NCI-H2081 treated with DMSO at 0.1 percent for 48 hours (cell line): ENCODE measurements around the gene AGAP1.

Source experiments
- DNase-seq: peaks from one replicate; lab custom pipeline; 2025; lab: John Stamatoyannopoulos, UW

Gene AGAP1

DNA sequence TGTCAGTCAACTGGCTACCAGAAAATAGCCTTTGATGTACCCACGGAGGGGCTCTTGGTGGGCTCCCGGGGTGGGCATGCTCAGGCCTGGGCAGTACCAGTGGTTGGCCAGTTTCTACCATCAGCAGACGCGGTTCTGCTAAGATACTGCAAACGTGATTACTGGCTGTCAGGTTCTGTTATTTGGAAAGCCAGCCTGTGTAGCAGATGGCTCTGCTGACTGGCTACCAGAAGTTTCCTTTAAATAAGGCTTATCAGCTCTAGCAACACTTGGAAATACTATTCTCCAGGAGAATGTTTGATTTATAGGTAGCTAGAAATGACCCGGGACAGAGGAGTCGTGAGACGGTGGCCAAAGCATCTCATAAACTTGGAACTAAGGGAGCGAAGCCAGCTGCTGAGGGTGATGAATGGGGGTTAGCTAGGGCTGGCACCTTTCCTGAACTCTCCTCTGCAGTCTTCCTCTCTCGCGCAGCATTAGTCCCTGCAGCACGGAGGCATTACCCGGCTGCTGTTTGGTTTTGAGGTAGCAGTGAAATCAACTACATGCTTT is 171.9 kb downstream of the AGAP1 start:
- no peak for DNase-seq

DNA sequence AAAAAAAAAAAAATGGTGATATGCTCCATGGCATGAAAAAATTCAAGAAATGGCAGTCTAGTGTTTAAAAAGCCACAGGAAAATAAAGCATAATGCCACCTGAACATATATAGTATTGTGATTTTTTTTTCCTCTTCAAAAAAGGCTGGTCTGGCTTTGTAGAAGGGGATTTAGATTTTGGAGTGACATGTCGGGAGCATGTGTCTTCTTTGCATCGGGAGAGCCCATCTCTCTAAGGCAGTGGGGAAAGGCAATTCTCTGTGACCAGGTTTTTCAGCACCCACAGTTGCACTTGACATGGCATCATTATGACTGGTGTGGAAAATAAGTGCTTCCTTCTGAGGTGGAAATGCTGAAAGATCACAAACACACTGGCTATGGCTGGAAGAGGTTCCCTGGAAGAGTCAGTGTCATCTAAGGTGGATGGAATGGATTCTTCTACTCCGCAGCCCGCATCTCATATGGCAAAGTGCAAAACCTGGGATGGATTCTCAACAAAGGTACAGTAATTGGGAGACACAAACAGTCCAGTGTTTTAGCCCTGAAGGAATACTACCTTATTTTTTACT is 172.5 kb downstream of the AGAP1 start:
- peak; percentile 44 for DNase-seq

DNA sequence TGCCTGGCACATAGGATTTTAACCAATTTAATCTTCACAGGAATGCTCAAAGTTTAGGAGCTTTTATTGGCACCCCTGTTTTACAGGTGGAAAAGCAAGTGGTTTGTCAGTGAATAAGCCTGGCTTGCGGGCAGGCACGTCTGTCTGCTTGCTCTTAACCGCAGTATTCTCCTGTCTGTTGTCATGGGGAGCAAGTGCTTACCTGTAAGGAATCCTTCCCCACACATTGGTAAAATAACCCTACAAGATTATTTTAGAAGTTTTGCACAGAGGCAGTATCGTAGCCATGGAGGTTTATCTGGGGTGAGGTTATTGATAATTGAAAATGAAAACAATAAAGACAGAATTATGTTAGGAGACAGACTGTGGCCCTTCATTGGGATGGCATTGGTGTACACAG is 174.9 kb downstream of the AGAP1 start:
- DNase-seq: no peak

DNA sequence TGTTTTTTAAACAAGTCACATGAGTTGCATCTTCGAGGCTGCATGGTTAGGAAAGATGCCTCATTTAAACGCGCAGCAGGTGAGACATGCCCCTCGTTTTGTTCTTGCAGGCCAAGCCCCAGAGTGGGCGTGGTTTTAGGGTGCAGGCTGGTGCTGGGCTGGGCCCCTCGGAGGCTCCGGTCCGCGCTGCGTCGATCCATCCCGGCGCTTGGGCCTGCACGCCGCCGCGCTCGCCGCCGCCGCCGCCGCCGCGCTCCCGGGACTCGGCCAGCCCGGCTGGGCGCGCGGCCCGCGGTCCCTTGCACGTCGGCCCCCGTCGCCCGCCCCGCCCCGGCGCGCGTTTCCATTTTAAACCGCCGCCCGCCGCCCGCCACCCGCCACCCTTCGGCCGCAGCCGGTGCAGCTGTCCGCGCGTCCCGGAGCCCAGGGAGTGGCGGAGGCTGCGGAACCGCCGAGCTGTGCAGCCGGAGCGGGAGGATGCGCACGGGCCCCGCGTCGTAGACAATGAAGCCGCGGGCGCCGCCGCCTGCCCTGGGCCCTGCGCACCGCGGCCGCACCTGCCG is 175.5 kb downstream of the AGAP1 start:
- no peak for DNase-seq

DNA sequence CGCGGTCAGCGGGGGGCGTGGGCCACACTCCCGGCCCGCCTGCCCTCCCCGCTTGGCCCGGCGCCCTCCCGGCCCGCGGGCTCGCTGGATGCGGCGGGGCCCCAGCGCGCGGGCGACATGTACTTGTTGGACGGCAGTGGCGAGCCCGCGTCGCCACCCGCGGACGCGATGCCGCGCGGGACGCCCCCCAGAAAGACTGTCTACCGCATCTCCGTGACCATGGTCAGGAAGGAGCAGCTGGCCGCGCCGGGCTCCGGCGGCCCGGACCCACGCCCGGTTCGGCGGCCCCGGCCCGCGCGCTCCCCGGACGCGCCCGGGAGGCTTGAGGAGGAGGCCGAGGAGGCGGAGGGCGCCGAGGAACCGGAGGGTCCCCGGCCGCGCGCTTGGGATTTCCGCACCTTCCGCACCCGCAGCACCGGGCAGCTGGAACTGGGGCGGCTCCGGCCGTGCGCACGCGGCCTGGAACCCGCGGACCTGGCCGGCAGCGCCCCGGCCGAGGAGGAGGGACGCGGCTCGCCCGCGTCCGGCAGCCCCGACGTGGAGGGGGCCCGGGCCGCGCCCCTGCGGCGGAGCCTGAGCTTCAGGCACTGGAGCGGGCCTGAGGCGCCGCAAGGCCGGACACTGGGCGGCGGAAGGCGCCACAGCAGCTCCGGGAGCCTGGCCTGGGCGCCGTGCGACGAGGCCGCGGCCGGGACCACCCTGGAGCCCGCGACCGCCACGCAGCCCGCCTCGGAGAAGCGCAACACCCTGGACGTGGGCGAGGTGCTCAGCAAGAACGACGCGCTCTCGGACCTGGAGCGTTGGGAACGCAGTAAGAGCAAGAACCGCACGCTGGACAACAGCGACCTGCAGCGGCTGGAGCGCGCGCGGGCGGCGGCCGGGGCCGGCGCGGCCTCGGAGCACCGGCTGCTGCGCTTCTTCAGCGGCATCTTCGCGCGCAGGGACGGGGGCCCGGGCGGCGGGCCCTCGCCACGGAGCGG is 176.4 kb downstream of the AGAP1 start:
- no peak for DNase-seq

DNA sequence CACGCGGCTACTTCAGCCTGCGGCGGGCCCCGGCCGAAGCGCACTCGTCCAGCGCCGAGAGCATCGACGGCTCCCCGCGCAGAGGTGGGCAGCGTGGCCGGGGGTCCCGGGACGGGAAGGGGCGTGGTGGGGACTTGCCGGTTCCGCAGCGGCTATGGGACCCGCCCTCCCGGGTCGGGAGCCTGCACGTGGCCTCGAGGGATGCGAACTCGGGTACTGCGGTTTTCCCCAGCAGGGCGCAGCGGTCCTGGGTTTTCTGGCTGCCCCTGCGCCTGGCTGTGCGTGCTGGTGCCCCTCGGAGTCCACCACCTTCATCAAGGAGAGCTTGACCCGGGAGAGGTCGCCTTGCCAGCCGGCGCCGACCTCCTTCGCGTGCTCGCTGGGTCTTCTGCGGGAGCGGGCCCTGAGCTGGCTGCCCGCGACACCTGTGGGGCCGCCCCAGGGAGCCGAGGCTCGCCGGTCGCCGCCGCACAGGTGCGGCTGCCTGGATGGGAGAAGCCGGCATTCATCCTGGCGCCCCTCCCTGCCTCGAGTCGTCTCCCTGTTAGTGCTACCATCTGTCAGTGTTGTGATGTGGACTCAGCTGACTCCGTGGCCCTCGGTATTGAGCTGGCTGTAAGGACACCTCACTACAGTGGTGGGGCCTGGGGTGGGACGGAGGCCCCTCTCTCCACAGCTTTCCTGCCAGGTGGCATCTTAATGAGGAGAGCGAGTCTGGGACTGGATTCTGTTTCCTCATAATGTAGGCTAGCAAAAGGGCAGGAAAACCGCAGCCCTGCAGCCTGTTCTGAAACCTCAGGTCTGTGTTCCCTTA is 177.3 kb downstream of the AGAP1 start:
- no peak for DNase-seq

DNA sequence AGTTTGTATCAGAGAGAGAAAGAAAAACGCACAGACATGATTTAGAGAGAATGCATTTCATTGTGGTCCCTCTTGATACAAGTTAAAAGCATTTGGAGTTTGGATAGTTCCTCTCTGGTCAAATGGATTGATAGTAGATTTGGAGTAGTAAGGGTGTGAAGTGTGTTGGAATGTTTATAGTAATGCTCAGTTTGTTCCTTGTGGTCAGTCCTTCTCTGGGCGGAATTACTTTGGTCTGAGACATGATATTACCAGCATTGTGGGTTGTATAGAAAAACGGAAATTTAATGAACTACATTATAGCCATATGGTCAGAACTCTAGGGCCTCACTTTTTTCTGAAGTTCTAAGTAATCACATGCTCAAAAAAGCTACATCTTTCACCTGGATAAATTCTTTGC is 178.9 kb downstream of the AGAP1 start:
- no peak for DNase-seq

DNA sequence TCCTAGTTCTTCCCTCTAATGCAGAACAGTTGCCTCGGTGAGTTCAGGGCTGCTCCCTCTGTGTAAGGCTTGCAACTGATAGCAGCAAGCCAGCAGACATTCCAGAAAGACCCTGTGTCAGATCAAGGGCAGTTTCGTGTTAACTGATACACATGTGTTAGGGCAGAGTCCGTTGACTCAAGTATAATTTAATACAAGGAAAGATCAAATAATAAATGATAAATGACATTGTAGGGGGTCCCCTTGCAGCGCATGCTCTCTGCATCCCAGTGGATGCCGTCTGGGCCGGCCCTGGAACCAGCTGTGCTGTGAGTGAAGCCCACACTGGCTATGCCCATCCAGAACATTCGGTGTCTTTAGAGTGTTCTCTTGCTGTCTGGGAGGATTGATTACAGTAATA is 180.3 kb downstream of the AGAP1 start:
- no peak for DNase-seq

DNA sequence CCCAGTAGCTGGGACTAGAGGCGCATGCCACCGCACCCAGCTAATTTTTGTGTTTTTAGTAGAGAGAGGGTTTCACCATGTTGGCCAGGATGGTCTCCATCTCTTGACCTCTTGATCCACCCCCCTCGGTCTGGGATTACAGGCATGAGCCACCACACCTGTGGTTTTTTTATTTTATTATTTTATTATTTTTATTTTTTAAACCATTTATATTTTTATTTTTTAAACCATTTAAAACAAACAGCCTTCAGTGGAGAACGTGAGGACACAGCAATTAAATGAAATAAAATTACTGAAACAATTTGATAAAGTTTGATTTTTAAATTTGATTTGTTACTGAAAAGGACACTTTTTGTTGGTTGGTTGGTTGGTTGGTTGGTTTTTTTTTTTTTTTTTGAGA is 181.0 kb downstream of the AGAP1 start:
- no peak for DNase-seq

DNA sequence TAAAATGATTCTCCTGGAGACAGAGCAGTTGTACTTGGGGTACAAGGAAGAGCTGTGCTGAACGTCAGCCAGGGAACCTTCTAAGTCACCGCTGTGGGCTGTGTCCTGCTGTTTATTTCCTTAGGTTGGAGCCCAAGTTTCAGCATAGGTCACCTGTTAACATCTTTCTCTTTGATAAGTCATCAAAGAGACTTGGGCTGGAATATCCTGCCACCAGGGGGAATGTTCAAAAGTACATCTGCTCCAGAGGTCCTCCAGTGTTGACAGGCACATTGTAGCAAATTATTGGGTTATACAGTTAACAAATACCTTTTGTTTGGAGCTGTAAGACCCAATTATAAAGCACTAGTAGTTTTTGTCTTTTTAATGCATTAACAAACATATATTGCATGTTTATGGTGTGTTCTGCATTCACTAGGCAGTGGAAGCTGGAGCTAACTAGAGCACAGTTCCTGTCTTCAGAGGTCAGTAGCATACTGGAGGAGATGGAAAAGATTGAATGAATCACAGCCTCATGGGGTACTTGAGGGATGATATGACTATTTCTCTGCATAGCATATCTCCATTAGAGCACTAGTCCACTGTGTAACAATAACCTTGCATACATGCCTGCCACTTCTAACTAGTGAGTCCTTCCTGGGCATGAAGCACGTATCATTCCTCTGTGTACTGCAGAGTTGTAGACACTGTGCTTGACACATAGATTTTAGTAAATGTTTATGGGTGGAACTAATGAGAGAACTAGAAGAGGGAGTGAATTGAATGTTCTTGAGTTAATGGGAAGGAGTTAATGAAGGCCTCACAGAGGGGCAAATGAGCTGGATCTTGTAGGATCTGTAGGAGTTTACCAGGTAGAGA is 182.1 kb downstream of the AGAP1 start:
- DNase-seq: peak; percentile 18

DNA sequence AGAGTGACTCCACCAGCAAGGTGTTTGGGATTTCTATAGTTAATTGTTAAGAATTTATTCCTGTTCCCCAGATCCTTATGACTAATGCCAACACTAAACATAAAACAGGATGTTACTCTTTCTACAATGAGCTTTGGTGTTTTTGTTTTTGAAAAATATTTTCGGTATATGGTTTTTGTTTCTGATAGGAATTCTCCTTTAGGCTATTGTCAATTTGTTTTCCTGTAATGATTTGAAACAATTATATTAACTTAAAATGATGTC is 182.6 kb downstream of the AGAP1 start:
- DNase-seq: no peak

DNA sequence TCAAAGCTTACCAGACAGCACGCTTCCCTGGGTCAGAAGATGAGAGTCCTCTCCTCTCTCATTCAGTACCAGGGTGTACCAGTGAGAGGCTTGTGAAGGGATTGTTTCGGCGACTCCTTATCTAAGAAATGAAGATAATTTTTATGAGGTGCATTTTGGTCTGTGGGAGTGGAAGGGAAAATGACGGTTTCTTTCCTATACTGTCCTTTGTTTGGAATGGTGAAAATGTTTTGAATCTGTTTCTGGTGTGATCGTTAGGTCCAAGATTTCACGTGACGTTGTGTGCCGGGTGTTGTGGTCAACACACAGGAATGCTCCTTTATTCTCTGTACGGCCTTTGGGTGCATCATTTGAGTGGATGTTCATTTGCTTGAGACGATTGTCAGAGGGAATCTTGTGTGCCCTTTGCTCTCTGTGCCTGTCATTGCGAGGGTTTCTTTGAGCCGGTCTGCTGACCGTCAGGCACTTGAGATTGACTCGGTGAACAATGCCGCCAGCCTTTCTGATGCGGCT is 183.5 kb downstream of the AGAP1 start:
- no peak for DNase-seq

DNA sequence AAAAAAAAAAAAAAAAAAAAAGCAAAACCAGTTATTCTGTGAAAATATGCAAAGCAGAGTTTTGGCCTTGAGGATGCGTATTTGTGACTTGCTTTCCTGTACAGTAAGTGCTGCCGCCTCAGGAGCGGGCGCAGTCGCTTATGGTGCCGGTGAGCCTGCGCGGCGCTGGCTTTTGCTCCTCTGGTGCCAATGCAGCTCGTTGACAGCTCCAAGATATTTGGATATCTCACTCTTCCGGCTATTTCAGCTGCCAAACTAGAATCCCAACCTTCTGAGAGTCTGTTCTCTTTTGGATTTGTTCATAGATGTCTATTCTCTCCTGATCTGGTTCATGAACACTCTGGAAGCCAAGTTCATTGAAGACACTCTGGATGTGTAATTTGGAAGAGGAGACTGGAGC is 184.1 kb downstream of the AGAP1 start:
- DNase-seq: no peak

DNA sequence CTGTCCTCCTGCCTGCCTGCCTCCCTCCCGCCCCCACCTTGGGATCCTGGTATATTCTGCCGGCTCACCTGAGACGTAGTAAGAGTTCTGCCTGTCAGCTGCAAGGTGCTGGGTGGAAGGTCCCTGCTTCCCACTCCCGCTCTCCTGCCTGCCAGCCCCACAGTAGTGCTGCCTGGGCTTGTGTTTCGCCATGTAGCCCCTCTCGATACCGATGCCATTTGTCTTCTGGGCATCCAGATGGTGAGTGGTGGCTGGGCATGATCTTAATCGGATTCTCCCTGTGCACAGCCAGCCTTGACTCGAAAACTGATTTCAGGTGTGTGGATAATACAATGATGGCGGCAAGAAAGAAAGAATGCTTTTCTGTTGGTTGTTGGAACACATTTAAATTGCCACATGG is 184.9 kb downstream of the AGAP1 start:
- DNase-seq: no peak

DNA sequence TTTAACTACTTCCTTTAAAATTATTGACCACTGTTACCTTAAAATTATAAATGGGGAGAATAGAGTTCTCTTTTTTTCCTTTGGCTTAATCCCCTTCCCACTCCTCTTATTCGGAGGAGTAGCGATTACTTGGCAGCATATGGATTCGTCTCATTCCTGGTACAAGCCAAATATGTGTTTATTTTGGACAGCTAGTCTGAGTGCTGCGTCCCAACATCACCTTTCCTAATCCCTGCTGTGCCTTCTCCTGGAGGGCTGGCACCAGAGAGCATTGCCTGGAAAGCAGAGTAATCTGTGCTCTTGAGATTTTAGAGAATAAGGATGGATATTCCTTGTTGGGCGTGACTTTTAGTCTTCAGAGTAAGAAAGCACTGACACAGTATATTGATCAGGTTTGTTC is 185.6 kb downstream of the AGAP1 start:
- DNase-seq: no peak

DNA sequence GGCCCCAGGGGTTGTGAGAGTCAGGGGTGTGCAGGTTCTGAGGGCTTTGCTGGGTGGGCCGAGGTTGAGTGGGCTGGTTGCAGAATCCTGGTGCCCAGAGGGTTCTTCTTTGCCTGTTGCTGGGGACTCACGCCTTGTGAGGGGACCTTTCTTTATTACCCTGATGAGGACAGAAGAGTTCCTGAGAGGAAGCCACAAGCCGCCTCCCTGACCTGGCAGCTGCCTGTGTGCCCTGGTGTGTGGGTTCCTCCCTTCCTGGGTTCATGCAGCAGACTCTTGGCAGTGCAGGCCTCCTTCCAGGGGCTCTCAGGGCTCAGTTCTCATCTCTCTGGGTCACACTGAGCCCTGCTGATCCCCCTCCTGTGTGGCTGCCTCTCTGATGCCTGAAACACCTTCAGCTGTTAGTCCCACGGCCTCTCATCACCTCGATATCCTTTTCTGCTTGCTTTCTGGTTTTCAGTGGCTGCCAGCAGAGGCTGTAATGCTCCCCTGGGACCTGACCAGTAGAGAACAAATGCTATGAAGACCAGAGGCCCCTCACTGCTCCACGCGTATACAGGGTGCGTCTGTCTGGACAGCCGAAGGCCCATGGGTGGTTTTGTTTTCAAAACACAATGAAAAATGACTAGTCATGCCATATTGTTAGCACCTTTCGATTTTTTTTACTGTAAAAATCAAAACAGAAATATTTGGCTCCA is 191.3 kb downstream of the AGAP1 start:
- DNase-seq: no peak

DNA sequence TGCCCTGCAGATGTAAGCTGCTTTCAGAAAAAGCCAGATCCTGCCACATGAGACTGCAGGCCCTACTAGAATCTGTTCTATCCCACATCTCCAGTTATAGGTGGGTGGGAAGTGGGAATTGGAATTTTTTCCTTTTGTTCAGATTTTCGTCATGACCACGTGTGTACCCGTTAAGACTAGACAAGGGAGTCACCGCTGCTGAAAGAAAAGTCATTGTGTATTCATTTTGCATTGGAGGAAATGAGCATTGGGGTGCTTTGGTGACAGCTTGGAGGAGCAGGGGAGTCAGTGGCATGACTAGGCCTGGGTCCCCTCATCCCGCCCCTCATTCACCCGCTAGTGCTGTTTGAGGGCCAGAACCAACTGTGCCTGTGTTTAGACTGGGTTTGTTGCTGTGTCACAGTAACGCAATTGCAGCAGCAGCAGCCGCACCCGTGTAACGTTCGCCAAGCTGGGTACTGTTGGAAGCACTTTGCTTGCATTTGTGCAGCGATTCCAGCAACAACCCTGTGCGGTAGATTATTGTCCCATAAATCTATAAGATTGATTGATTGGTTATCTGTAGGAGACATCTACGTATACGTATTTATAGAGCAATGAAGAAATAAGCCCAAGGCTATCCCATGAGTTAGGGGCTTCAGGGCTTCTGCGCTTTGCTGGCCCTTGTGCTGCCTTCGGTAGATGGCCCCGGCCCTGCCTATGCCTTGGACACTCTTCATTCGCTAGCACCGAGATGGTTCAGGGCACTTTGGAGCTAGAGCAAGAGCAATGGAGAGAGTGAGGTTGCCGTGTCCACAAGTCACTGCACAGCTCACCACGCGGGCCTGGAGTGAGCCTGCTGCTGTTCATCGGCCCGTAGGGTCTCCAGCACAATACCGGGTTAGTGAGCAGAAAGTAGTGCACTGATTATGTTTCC is 194.9 kb downstream of the AGAP1 start:
- no peak for DNase-seq

DNA sequence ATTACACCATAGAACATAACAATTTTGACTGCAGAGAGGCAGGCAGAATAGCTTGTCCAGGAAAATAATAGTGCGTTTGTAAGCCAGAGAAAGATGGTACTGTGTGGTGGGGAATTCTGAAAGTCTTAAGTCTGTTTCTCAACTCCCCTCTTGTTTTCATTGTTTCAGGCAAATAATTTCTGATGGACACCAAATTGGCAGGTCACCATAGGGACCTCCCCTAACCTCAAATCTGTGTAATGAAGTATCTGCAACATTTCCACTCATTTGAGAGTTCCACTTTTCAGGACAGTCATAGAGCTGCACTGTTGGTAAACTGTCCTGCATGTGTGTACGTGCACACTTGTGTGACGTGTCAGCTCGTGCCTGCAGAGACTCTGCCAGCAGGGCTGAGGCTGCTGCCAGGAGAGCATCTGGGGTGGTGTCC is 195.6 kb downstream of the AGAP1 start:
- no peak for DNase-seq

DNA sequence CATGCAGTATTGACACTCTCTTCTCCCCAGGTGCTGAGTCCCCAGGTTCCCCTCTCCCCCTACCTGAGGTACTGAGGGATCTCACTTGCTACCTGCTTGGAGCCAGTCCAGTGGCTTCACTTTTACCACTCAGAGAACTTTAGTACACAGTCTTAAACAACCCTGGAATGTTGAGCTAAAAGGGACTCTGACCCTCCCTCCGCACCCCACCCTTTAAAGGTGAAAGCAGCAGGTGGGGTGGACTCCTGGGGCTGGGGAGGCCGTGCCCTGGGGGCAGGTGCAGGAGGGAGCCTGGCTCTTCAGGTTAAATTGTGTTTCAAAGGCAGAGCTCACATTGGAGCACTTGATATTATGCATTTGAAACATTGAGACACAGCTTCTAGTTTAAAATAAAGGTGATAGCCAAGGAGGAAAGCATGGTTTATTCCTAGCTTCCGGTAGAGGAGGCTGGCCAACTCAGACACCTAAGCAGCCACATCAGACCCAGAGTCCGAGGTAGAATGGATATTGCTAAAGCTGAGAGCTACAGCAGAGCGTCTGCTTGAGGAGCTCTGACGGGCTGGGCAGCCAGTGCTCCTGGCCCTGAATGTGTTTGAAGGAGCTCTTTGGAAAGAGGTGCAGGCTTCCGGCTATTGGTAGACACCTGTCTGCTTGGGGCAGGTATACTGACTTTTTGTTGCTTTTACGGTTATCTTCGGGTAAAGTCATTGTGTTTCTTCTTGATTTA is 196.4 kb downstream of the AGAP1 start:
- no peak for DNase-seq
